ENCODE data around the gene TMEM131.

The TMEM131 gene

GRCh38 chr2:98008415-98008814, 12.7 kb upstream of the TMEM131 start:
- H3K4me3 ChIP-seq (ENCODE audit: low read length), result no peak overlapping the region
- TF ChIP-seq ZNF274 (IDR thresholded peaks at IDR 0.05; ENCODE audit: low read depth, low read length), result no peak

- TF ChIP-seq ZNF274 (IDR thresholded peaks at IDR 0.05; ENCODE audit: low read depth, low read length), result no peak
- H3K4me3 ChIP-seq (ENCODE audit: low read length), result no peak overlapping the region
Measured at GRCh38 chr2:98006378-98006777, 10.6 kb upstream of the TMEM131 start.

- no peak for TF ChIP-seq ZNF274 (IDR thresholded peaks at IDR 0.05; ENCODE audit: low read depth, low read length)
- H3K4me3 ChIP-seq (ENCODE audit: low read length), result no peak overlapping the region
Measured at GRCh38 chr2:98004613-98005012, 8.9 kb upstream of the TMEM131 start.

GRCh38 chr2:98004047-98004446, 8.3 kb upstream of the TMEM131 start:
- no peak overlapping the region for H3K4me3 ChIP-seq (ENCODE audit: low read length)
- no peak for TF ChIP-seq ZNF274 (IDR thresholded peaks at IDR 0.05; ENCODE audit: low read depth, low read length)

DNA sequence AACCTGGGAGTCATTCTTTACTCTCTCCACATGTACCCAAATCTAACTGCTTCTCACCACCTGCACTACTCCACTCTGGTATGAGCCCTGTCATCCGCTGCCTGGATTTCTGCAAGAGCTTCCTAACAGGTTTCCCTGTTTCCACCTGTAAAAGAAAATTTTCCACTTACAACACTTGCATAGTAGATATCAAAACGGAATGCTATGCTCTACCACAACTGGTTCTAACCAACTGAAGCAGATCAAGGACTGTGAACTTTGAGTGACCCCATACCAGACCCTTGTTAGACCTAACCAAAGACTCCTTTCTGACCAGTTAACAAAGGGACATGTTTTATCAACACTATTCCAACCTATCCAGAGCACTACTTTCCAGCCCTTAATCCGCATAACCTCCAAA, 3.8 kb upstream of the TMEM131 start:
- H3K4me3 ChIP-seq (ENCODE audit: low read length), result no peak overlapping the region
- no peak for TF ChIP-seq ZNF274 (IDR thresholded peaks at IDR 0.05; ENCODE audit: low read depth, low read length)

- H3K4me3 ChIP-seq (ENCODE audit: low read length), result no peak overlapping the region
- TF ChIP-seq ZNF274 (IDR thresholded peaks at IDR 0.05; ENCODE audit: low read depth, low read length), result no peak
Measured at GRCh38 chr2:97998431-97999005, 2.8 kb upstream of the TMEM131 start.

DNA sequence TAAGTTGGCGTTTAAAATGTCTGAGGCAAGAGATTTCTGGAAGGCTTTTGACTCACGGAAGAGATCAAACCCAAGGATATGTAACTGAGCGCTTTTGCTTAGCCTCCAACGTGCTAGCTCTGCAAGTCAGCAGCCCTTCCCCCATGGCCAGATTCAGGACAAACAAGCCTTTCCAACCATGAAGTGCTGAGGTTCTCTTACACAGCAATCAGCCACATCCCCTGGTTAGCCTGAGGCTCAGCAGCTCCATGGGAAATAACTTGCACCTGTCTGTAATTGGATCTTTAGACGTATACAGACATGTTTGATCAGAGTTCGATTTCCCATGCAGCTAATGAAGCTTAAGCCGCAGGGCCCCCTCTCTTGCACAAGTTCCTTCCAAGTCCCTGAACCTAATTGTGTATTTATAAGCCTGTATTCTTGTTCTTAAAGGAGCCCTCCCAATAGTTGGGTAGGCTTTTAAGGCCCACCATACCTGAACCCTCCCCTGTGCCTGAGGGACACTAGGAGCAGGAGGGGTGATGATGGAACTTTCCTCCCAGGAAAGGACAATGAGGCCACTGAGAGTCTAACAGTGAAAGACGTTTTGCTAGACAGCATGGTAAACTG, 2.1 kb upstream of the TMEM131 start:
- no peak overlapping the region for H3K4me3 ChIP-seq (ENCODE audit: low read length)
- TF ChIP-seq ZNF274 (IDR thresholded peaks at IDR 0.05; ENCODE audit: low read depth, low read length), result no peak

DNA sequence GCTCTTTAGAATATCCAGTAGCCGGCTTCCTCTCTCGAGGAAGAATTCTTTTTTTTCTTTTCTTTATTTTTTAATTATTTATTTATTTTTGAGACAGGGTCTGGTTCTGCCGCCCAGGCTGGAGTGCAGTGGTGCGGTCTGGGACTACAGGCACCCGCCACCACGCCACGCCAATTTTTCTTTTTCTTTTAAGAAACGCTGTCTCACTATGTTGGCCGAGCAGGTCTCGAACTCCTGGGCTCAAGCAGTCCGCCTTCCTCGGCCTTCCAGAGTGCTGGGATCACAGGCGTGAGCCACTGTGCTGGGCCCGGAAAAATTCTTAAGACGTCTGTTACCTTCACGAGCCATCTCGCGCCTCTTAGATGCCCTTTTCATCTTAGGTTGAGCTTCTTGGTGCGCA, 931 bp upstream of the TMEM131 start:
- TF ChIP-seq ZNF274 (IDR thresholded peaks at IDR 0.05; ENCODE audit: low read depth, low read length), result no peak
- peak overlapping the region; percentile 51; the same call in 1 of the 2 replicates for H3K4me3 ChIP-seq (ENCODE audit: low read length)

GRCh38 chr2:97995026-97995733, 568 bp downstream of the TMEM131 start:
- H3K4me3 ChIP-seq (ENCODE audit: low read length), result peak overlapping the region; percentile 94
- TF ChIP-seq ZNF274 (IDR thresholded peaks at IDR 0.05; ENCODE audit: low read depth, low read length), result no peak

- peak overlapping the region; percentile 94; the same call in 1 of the 2 replicates for H3K4me3 ChIP-seq (ENCODE audit: low read length)
- no peak for TF ChIP-seq ZNF274 (IDR thresholded peaks at IDR 0.05; ENCODE audit: low read depth, low read length)
Measured at GRCh38 chr2:97994476-97994875, 1.3 kb downstream of the TMEM131 start.

DNA sequence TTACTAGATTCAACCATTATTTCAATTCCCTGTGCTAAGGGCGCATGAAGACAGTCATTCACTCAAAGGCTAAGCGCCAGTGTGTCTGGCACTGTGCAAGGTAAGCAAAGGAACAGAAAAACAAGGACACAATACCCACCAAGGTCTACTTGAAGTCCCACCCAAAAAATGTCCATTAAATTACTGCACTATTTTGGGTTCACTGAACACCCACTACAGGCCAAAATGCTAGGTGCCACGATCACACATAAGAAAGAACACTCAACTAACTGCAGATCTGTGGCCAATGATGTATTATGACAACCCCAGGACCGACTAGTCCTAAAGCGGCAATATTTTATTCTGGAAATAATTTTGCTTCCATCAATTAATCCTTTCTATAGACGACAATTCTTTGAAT, 1.8 kb downstream of the TMEM131 start:
- H3K4me3 ChIP-seq (ENCODE audit: low read length), result peak overlapping the region; percentile 94
- no peak for TF ChIP-seq ZNF274 (IDR thresholded peaks at IDR 0.05; ENCODE audit: low read depth, low read length)

DNA sequence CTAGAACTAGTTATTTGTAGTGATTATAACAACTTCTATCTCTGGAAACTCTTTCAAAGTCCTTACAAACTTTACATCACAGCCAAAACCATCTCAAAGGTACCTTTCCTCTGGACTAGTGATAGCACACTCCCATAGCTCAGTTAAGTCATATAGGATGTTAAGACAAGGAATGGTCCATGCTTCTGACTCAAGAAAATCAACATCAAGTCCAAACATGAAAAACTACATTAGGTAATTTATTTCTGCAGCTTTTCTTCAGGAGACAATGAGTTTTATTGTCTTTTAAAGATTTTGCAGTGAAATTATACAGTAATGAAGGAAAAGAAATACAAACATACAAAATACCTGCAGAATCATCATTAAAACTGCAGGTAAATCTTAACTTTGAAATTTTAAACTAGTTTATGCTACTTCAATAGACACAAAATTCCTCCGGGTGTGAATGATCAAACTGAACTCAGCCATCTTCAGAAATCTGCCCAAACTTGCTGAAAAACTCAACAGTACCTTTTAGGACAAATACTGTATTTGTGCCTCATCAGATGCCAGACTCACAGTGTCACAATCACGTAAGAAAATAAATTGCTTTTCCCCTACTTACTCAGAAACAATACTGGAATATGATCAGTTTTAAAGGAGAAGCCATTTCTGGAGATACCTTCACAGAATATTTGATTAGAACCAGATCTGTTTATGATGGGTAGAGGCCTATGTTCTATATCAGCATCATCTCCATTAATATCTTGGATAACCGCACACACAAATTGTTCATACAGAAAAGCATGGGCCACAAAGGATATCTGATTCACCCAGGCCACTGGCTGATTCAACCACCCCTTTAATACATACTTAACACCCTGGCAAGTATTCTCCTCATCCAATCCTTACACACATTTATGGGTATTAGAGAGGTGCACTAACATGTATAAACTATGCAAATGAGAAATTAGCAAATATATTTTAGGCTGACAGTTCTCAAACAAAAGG, 2.6 kb downstream of the TMEM131 start:
- no peak for TF ChIP-seq ZNF274 (IDR thresholded peaks at IDR 0.05; ENCODE audit: low read depth, low read length)
- peak overlapping the region; percentile 94; the same call in 1 of the 2 replicates for H3K4me3 ChIP-seq (ENCODE audit: low read length)

GRCh38 chr2:97991081-97991856, 4.5 kb downstream of the TMEM131 start:
- TF ChIP-seq ZNF274 (IDR thresholded peaks at IDR 0.05; ENCODE audit: low read depth, low read length), result no peak
- H3K4me3 ChIP-seq (ENCODE audit: low read length), result no peak overlapping the region; the same call in 1 of the 2 replicates

Measured in GM08714 (cell line).